SKM-1 treated with dmso at 0.1 percent for 144 hours (cell line): ENCODE measurements around the gene SOX12.

Source experiments
- DNase-seq: peaks from one replicate; lab custom pipeline; 2025; ENCODE audit not compliant: unreplicated experiment; lab: John Stamatoyannopoulos, UW

SOX12 gene

GRCh38 chr20:325045-325888 is at the start of gene SOX12:
SOX12 (plus strand) TSS chr20:325552; CDS start chr20:325925, 373 bp downstream.
- DNase-seq = peak; percentile 61

DNA sequence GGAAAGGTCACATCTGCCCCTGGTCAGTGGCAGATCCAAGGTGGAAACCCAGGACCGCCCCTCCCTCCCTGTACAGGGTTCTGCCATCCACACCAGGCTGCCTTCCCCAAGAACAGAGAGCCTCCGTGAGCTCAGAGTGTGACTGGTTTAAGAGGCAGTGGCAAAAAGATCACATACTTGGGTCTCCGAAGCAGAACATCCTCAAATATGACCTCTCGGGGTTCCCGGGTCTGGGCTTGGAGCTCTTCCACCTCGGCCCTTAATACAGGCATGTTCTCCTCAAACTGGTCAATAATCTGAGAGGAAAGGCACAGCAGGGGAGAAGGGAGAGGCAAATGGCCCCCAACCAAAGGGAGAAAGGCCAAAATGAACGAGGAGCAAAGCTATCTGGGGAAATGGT is 49.6 kb upstream of the SOX12 start:
- no peak for DNase-seq

- no peak for DNase-seq
Observed at GRCh38 chr20:276620-277495, 48.5 kb upstream of the SOX12 start.

DNA sequence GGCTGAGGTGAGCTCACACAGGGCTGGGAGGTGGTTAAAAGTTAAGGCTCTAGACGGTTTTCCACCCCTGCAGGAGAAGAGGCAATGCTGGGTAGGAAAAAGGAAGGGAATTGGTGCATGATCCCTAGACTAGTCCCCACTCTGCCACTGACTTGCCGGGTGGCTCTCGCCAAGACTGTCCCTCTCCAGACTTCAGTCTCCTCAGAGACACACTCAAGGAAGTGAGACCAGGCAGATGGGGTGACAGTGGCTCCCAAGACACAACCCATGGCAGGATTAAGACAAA is 47.9 kb upstream of the SOX12 start:
- DNase-seq = no peak

DNA sequence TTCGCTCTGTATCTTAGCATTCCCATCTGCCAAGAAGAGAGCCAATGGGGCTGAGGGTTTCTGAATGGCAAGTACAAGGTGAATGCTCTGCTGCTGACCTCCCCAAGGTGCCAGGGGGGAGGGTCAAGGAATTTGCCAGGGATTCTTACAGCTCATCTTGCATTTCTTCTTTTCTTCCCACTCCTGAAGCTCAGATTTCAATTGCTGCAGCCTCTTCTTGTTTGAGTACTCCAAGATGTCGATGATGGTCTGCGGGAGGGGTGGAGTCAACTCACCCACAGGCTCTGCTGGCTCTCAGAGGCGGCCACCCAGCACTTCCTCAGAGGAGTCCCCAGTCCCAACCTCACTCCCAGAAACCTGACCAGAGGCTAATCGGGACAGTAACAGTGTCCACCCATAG is 47.2 kb upstream of the SOX12 start:
- DNase-seq = no peak

DNA sequence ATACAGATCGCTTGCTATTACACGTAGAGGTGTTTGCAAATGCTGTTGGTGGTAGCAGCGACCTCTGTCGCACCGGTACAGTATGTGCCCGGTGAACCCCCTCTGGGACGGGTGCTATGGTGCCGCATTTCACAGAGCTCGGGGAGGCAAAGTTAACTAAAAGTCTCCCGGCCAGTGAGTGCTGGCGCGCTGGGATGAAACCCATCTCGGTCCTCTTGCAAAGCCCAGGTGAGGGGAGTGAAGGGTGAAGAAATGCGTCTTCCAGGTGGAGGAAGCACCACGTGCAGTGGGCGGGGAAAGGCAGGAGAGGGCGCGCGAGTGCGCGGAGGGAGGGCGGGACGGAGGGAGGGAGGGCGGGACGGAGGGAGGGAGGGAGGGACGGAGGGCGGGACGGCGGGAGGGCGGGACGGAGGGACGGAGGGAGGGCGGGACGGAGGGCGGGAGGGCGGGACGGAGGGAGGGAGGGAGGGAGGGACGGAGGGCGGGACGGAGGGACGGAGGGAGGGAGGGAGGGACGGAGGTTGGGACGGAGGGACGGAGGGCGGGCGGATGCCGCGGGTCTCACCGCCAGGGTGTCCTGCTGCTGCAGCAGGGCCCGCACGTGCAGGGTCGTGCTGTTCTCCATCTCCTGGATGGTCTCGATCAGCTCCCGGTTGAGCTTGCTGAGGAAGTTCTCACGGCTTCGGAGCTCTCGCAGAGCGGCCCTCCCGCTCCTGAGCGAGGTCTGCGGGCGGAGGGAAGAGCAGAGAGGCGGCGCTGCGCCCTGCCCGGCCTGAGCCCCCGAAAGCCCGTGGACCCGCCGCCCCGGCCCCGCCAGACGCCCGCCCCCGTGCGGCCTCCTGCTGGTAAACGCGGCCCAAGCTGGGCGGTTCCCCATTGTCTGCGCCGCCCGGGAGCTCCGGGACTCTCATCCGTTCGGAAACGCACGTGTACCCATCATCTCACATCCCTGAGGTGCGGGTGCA is 46.5 kb upstream of the SOX12 start:
- no peak for DNase-seq

DNA sequence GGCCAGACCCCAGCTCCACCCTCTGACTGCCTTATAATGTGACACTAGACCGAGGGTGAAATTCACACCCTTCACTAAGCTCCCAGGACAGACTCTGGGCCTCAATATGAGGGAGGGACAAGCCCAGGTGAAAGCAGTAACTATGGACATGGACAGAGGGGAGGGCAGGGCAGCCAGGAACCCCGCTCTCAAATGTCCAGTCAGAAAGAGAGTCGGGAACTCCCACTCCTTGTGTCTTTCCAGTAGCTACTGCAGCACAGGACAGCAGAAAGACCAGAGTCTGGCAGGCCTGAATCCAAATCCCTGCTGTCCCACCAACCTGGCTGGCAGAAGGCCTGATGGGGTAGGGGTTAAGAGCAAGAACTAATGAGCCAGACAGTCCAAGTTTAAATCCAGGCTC is 41.2 kb upstream of the SOX12 start:
- no peak for DNase-seq

DNA sequence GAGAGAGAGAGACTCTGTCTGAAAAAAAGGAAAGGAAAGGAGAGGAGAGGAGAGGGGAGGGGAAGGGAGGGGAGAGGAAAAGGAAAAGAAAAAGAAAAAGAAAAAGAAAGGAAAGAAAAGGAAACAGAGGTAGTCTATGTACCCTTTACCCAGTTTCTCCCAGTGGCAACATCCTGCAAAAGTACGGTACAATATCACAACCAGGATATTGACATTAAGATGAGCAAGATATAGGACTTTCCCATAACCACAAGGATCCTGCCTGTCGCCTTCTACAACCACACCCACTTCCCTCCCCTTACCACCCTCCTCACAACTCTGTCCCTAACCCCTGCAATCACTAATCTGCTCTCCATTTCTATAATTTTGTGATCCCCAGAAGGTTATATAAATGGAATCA is 38.8 kb upstream of the SOX12 start:
- DNase-seq = no peak

DNA sequence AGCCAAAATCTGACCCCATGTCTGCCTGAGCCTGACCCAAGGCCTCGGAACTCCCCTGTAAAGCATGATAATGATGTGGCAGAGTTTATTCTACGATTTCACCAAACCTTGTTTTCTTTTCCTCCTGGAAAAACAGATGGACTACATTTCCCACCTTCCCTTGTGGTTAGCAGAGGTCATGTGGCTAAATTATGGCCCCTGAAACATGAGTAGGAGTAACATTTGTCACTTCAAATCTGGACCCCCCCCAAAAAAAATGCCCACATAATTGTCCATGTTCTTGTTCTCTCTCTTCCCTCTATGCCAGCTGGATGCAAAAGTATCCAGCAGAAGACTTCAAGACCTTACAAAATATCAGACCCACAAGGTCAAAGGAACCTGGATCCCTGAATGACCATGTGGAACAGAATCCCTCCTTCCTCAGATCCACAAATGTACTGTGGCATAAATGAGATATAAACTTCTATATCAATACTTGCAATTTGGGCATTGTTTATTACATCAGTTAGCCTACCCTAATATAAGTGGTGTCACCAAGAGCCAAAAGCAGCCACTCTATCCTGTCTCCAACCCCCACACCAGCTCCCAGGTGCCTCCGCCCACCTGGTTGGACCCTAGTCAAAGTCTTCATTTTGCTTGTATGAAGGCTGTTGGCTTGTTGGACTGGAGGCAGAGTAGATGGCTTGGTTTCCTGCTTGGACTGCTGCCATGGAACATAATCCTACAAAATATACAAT is 36.2 kb upstream of the SOX12 start:
- DNase-seq = no peak

DNA sequence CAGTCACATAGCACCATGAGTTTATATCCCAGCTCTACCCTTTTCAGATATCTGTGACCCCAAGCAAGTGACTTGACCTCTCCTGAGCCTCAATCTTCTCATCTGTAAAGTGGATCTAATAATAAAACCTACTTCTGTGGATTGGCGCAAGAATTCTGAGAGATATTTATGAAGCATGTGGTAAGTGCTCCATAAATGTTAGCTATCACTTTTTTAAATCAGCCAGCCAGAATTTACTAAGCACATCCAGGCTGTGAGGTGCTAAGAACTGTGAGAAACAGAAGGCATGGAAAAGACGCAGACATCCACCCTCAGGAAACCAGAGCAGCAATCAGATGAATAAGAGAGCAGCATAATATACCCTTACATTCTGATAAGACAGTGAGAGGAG is 35.7 kb upstream of the SOX12 start:
- DNase-seq = no peak

- peak; percentile 53 for DNase-seq
Observed at GRCh38 chr20:290084-290831, 35.1 kb upstream of the SOX12 start, which contains the start of gene C20orf96. C20orf96 (minus strand) TSS chr20:290750; CDS start chr20:290610, 140 bp downstream.

GRCh38 chr20:294602-295001 is 30.8 kb upstream of the SOX12 start:
- no peak for DNase-seq

GRCh38 chr20:295804-296203 is 29.5 kb upstream of the SOX12 start:
- DNase-seq = no peak

DNA sequence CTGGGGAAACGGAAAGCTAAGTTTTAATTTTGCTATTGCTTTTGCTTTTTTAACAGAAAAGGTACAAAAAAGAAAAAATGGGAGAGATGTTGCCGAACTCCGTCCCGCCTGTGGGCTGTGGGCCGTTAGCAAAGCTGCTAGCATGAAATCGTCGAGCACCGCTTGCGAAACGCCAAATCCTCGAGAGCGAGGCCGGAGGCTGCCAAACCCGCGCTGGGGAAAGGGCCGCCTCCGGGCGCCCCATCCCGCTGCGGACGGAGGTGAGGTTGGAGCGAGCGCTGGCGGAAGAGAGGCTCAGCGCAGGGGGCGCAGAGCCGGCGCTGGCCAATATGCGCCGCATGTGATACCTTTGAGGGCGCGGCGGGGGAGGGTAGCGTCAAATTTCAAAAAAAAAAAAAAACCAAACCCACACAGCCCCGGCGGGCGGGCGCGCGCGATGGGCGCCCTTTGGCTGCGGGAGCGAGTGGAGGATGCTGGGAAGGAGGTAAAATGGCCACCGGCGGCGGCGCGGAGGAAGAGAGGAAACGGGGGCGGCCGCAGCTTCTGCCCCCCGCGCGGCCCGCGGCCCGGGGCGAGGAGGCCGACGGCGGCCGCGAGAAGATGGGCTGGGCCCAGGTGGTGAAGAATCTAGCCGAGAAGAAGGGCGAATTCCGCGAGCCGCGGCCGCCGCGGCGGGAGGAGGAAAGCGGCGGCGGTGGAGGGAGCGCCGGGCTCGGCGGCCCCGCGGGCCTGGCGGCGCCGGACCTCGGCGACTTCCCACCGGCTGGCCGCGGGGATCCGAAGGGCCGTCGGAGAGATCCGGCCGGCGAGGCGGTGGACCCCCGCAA is 28.0 kb upstream of the SOX12 start, which contains the start of gene ZCCHC3:
Gene ZCCHC3, plus strand, starts transcription at position 473 of the 827 bp plus-strand sequence. Its CDS starts 17 bp downstream, at position 490.
- peak; percentile 62 for DNase-seq

DNA sequence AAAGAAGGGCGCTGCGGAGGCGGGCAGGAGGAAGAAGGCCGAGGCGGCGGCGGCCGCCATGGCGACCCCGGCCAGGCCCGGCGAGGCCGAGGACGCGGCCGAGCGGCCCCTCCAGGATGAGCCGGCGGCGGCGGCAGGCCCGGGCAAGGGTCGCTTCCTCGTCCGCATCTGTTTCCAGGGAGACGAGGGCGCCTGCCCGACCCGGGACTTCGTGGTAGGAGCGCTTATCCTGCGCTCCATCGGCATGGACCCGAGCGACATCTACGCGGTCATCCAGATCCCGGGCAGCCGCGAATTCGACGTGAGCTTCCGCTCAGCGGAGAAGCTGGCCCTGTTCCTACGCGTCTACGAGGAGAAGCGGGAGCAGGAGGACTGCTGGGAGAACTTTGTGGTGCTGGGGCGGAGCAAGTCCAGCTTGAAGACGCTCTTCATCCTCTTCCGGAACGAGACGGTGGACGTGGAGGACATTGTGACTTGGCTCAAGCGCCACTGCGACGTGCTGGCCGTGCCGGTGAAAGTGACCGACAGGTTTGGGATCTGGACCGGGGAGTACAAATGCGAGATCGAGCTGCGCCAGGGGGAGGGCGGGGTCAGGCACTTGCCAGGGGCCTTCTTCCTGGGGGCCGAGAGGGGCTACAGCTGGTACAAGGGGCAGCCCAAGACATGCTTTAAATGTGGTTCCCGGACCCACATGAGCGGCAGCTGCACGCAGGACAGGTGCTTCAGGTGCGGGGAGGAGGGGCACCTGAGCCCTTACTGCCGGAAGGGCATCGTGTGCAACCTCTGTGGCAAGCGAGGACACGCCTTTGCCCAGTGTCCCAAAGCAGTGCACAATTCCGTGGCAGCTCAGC is 27.2 kb upstream of the SOX12 start:
- DNase-seq = peak; percentile 22

DNA sequence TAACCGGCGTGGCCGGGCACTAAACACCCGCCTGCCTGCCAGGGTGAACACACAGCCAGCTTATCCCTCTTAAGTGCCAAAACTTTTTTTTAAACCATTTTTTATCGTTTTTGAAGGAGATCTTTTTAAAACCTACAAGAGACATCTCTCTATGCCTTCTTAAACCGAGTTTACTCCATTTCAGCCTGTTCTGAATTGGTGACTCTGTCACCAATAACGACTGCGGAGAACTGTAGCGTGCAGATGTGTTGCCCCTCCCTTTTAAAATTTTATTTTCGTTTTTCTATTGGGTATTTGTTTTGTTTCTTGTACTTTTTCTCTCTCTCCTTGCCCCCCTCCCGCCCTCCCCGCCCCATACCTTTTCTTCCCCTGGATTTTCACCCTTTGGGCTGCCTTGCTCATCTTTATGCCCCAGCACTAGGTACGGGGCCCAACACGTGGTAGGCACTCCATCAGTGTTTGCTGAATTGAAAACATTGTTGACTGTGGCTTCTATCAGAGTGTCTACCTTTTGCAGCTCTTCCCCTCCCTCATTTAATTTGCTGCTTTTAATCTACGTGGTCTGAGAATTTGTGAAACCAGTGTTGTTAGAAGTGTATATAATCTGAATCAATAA is 26.5 kb upstream of the SOX12 start:
- no peak for DNase-seq

DNA sequence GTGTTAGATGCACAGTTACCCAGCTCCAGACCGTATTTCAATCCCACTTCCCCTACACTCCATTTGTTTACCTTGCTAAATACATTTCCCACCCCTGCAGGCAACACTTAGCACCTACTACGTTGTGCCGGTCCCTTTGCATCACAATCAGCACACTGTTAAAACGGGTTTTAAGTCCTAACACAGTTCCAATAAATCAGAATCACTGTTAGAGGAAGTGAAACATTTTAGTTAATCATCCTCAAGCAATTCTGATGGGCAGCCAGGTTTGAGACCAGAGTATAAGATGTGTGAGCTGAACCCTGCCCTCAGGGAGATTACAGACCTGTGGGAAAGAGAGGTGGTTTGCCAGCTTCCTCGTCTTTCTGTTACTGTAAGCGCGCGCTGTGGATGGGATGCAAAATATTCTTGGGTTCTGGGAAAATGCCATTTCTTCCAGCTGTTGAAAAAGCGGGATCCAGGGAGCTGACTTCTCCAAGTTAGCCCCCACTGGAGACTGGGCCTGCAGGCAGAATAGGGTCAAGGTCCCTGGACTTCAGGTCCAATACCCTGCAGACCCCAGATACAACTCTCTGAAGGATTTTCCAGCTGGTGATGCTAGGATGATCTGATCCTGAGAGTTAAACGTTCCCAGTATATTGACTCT is 24.9 kb upstream of the SOX12 start:
- no peak for DNase-seq
